HG03354 (cell line): ENCODE data around the gene G3BP1.
"Not testable (repeated sequence)": the region's sequence is repeated elsewhere in the genome, so short reads cannot be mapped to it uniquely, and the experiment has no call there.

ENCODE experiments used
- ATAC-seq: cut with Tn5 transposase; IDR thresholded peaks from one replicate; pipeline ENCODE4 v1.9.1; 2021; ENCODE audit warnings: mild to moderate bottlenecking; ENCODE audit not compliant: unreplicated experiment, poor library complexity, severe bottlenecking

Gene G3BP1

GRCh38 chr5:151751091-151751490 is 20.7 kb upstream of the G3BP1 start:
- ATAC-seq, result no peak

GRCh38 chr5:151751593-151751992 is 20.2 kb upstream of the G3BP1 start:
- ATAC-seq, result no peak

GRCh38 chr5:151755383-151755782 is 16.4 kb upstream of the G3BP1 start:
- ATAC-seq, result no peak

GRCh38 chr5:151757233-151758140 is 14.3 kb upstream of the G3BP1 start:
- peak; percentile 26 for ATAC-seq

DNA sequence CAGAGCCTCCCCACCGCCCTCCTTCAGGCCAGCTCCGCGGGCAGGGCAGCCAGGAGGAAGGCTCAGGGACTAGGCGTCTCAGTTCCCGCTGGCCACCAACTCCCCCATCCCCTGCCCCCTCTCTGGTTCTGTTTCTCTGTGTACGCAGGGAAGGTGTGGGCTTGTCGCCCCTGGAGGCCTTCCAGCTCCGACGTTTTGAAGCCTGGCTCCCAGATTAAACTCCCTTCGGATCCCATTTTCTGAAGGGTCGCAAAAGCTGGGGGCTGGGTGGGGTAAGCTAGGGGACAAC is 13.7 kb upstream of the G3BP1 start:
- peak; percentile 30 for ATAC-seq

DNA sequence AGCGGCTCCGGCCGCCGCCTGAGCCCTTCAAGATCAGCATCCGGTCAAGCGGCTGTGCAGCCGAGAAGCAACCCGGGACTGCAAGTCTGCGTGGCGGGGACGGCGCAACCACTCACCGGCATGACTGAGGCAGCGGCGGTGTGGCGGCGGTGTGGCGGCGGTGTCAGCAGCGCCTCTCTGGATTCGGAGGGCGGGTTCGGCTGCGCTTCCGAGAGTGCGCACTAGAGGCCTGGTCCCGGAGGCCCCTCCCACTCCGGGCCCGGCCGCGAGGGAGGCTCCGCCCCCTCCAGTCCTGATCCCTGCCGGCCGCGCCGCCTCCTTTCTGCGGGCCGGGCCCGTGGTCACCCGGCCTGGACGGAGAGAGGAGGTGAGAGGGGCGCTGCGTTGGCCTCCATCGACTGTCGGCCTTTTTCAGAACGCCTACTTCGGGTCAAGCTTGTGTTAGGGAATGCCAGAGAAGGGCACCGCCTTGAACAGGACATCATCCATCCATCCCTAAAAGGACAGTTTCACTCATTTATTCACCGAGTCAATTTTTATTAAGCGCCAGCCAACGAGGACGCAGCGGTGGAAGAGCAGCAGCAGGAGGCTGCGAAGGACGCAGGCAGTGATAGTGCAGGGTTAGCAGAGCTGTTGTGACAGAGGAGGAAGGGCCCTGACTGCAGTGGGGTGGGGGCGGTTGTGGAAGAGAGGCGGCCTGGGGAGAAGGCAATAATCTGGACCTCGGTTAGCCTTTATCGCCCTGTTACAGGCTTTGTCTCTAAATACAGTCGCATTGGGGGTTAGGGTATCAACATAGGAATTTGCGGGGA is 13.1 kb upstream of the G3BP1 start, which contains the start of gene ATOX1:
Gene ATOX1, minus strand, starts transcription at position 202 of the 812 bp plus-strand sequence. Its CDS starts 80 bp downstream, at position 122.
- ATAC-seq, result peak; percentile 97

- no peak for ATAC-seq
Measured at GRCh38 chr5:151764801-151765200, 7.0 kb upstream of the G3BP1 start.

- no peak for ATAC-seq
Measured at GRCh38 chr5:151766975-151767374, 4.8 kb upstream of the G3BP1 start.

- ATAC-seq, result peak; percentile 41
Measured at GRCh38 chr5:151770383-151771258, 1.1 kb upstream of the G3BP1 start.

DNA sequence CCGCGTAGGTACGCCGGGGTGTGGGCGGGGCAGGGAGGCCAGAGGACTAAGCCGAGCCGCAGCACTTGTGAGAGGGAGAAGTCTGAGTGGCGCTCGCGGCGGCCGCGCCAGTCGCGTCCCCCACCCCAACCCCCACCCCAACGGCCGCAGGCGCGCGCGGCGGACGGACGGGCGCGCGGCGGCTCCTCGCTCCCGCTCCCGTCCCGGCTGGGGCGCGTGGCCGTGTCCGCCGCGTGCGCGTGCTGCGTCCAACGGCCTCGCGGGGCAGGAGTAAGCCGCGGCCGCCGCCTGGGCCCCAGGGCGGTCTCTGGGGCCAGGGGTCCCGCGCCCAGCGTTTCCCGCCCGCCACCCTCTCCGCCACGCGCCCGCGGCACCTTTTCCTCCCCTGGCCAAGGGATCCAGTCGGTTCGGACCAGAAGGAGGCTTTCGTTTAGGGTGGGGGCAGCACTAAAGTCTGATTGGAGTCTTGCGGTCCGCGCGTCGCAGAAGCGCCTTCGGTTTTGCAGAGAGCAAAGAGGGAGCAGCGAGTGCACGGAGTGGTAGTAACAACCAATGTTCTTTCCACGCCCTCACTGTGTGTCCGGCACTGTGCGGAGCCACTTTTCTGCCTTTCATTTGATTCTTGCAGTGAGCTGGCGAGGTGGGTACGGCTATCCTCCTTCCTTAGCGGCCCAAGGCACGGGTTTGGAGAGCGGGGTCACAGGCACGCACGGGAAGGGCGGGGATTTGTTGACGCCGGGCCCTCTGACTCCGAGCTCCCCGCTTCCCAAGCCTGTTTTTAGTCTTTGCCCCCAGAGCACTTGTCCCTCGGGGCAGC is 483 bp downstream of the G3BP1 start:
- peak; percentile 19 for ATAC-seq

- no peak for ATAC-seq
Measured at GRCh38 chr5:151772846-151773561, 1.2 kb downstream of the G3BP1 start.

DNA sequence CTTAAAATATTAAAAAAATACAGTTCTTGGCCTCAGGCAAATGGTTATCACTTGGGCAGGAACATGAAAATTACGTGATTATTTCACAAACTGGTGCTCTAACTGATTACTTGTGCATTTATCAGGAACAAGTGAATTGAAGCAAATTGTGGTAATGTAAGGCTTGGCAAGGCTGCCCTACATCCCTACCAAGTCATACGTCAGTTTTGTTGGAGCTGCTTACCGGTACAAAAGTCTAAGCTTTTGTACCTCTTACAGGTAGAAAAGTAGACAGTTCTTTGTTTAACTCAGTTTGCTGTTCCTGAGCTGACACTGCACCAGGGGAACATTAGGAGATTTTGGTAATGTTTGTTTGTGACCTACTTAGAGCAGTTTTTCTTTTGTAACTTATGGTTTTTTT is 2.2 kb downstream of the G3BP1 start:
- ATAC-seq, result no peak

- ATAC-seq, result no peak
Measured at GRCh38 chr5:151775025-151775606, 3.4 kb downstream of the G3BP1 start.

GRCh38 chr5:151779531-151780125 is 7.9 kb downstream of the G3BP1 start:
- no peak for ATAC-seq

- no peak for ATAC-seq
Measured at GRCh38 chr5:151780348-151780747, 8.6 kb downstream of the G3BP1 start.

GRCh38 chr5:151781201-151781600 is 9.4 kb downstream of the G3BP1 start:
- no peak for ATAC-seq

- ATAC-seq, result not testable (repeated sequence)
Measured at GRCh38 chr5:151783664-151784063, 11.9 kb downstream of the G3BP1 start.

DNA sequence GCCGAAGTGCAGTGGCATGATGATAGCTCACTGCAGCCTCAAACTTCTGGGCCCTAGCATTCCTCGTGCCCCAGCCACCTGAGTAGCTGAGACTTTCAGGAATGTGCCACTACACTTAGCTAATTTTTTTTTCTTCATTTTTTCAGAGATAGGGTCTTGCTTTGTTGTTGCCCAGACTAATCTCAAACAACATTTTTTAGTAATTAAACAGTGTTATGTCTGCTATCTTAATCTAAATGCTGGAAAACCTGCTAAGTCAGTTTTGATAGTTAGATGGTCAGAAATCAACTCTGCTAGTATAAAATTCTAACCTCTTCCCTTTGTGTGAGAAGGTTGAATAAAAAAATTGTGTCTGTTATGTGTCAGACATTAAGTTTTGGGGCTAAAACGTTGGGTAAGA is 12.4 kb downstream of the G3BP1 start:
- no peak for ATAC-seq
